ENCODE data around the gene SNAP47.

Gene SNAP47

GRCh38 chr1:227758366-227758765 lies 23.1 kb downstream of the SNAP47 start:
- in situ Hi-C loops (cut with HindIII; ENCODE audit: low sequenced_read_pairs), result loop anchor here (25.0 kb wide), 1 partner anchor 179 kb away; the partner anchor contains the start of gene WNT9A
- H3K4me3 ChIP-seq (ENCODE audit: low read depth, low read length), result no peak overlapping the region
- no peak for TF ChIP-seq CTCF (IDR thresholded peaks at IDR 0.05; ENCODE audit: low read depth, low read length, missing control alignments)
- DNase-seq (ENCODE audit: low read depth), result no peak

- peak; percentile 97 for DNase-seq (ENCODE audit: low read depth)
- no peak overlapping the region for H3K4me3 ChIP-seq (ENCODE audit: low read depth, low read length)
- no peak for TF ChIP-seq CTCF (IDR thresholded peaks at IDR 0.05; ENCODE audit: low read depth, low read length, missing control alignments)
- in situ Hi-C loops (cut with HindIII; ENCODE audit: low sequenced_read_pairs), result loop anchor here (25.0 kb wide), 1 partner anchor 178 kb away; the partner anchor contains the start of gene WNT9A
Measured at GRCh38 chr1:227759341-227760300, 24.4 kb downstream of the SNAP47 start.

- TF ChIP-seq CTCF (IDR thresholded peaks at IDR 0.05; ENCODE audit: low read depth, low read length, missing control alignments), result no peak
- in situ Hi-C loops (cut with HindIII; ENCODE audit: low sequenced_read_pairs), result loop anchor here (25.0 kb wide), 1 partner anchor 177 kb away; the partner anchor contains the start of gene WNT9A
- no peak for DNase-seq (ENCODE audit: low read depth)
- no peak overlapping the region for H3K4me3 ChIP-seq (ENCODE audit: low read depth, low read length)
Measured at GRCh38 chr1:227760377-227760776, 25.1 kb downstream of the SNAP47 start.

DNA sequence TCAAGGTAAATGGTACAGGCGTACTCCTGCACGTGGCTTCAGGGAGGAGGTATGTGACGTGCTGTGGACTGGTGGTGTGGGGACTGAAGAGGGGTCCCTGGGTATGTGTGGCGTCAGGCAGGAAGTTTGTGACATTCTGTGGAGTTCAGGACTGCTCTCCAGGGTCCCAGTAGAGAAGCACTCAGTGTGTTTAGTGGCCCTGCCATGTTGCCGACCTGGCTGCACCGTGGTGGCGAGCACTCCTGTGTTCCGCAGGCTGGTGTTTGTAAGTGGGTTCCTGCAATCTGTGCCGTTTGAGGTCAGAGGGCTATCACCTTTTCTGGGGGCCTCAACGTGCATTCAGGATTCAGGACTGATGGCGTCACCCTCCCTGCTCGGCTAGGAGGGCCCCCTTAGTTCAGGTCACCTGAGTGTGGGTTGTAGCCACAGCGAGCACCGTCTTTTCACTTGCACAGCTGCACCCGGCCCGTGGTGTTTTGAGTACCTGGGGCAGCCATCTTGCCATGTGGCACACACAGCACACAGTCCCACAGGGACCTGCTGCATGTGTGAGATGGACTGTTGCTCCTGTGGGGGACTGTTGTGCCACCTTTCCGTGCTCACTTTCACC lies 26.5 kb downstream of the SNAP47 start:
- H3K4me3 ChIP-seq (ENCODE audit: low read depth, low read length), result no peak overlapping the region

DNA sequence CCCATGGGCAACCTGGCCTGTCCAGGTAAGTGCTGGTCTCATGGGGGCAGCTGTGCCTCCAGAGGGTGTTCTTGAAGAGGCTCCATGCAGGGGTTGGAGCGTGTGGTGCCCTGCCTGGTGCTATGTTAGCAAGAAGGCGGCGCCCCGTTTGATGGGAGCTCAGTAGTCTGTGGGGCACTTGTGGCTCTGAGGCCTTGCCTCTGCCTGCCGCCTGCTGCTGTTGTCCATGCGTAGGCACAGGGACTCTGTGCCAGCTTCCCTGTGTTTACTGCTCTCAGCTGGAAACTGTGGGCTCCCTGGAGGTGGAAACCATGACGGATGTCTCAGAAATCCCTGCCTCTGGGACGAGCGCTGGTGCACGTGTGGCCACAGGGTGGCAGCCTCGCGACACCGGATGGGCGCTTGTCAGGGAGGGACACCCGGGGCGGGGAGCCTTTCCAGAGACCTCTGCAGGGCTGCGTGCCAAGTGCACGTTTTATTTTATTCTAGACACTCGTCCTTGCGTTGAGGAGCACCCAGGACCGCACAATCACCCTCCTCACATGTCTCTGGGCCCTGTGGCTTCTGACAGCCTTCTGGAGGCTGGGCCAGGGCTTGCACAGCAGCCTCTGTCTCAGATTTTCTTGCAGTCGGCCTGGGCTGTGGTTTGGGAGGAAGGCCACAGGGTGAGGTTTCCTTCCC lies 27.1 kb downstream of the SNAP47 start:
- no peak overlapping the region for H3K4me3 ChIP-seq (ENCODE audit: low read depth, low read length)

More for the DNA sequence above, 26.5 kb downstream of the SNAP47 start:
- DNase-seq (ENCODE audit: low read depth), result no peak
- in situ Hi-C loops (cut with HindIII; ENCODE audit: low sequenced_read_pairs), result loop anchor here (25.0 kb wide), 1 partner anchor 176 kb away; the partner anchor contains the start of gene WNT9A
- no peak for TF ChIP-seq CTCF (IDR thresholded peaks at IDR 0.05; ENCODE audit: low read depth, low read length, missing control alignments)

More for the DNA sequence above, 27.1 kb downstream of the SNAP47 start:
- peak; percentile 84 for TF ChIP-seq CTCF (IDR thresholded peaks at IDR 0.05; ENCODE audit: low read depth, low read length, missing control alignments)
- in situ Hi-C loops (cut with HindIII; ENCODE audit: low sequenced_read_pairs), result loop anchor here (25.0 kb wide), 1 partner anchor 175 kb away; the partner anchor contains the start of gene WNT9A
- no peak for DNase-seq (ENCODE audit: low read depth)

All from astrocyte of the cerebellum (primary cell).